Renal cortex interstitium (tissue), 11 donors: ENCODE data around the gene CCNA1. TPM values are rescaled to one million over a fixed set of nuclear protein-coding genes. Genes with fewer than 3 reads are reported as not detected.

Experiments
- DNase-seq, 11 donors: peaks; one replicate each; pipeline ENCODE4 v3.0.0-alpha.2; 2013; ENCODE audit warnings: low read depth in 9 of 11, low spot score in 4 of 11; ENCODE audit errors: extremely low read depth in 1 of 11
- polyA plus RNA-seq, 3 donors: library from polyadenylated mRNA; unstranded; fragments of 120-200 nt; gene quantifications; one replicate each; pipeline ENCODE4 v1.2.1, GENCODE V29; 2013; ENCODE audit not compliant: insufficient read length in 3 of 3

CCNA1 gene
- polyA plus RNA-seq, 3 donors, result 0.88 to 1.2 (median 1.1) TPM

- DNase-seq, result no peak
Measured at GRCh38 chr13:36445891-36446351, 13.6 kb downstream of the CCNA1 start.

GRCh38 chr13:36447501-36447900 is 15.2 kb downstream of the CCNA1 start:
- no peak for DNase-seq

GRCh38 chr13:36450534-36450933 is 18.2 kb downstream of the CCNA1 start:
- DNase-seq, result no peak

GRCh38 chr13:36453516-36453915 is 21.2 kb downstream of the CCNA1 start:
- no peak for DNase-seq

GRCh38 chr13:36454121-36454520 is 21.8 kb downstream of the CCNA1 start:
- no peak for DNase-seq

- DNase-seq, result no peak
Measured at GRCh38 chr13:36454987-36455386, 22.7 kb downstream of the CCNA1 start.

- DNase-seq, result no peak
Measured at GRCh38 chr13:36456577-36456976, 24.3 kb downstream of the CCNA1 start.

- DNase-seq, result no peak
Measured at GRCh38 chr13:36461506-36461905, 29.2 kb downstream of the CCNA1 start.

- DNase-seq, result no peak
Measured at GRCh38 chr13:36475468-36475867, 43.2 kb downstream of the CCNA1 start.

GRCh38 chr13:36476661-36477060 is 44.4 kb downstream of the CCNA1 start:
- no peak for DNase-seq

GRCh38 chr13:36480726-36481427 is 48.6 kb downstream of the CCNA1 start:
- DNase-seq, result no peak

GRCh38 chr13:36490055-36490454 is 57.8 kb downstream of the CCNA1 start:
- no peak for DNase-seq

Other genes with a start within 250 kb of the CCNA1 start
- gene SOHLH2, start 217.9 kb upstream of the CCNA1 start, polyA plus RNA-seq, result 1 to 10 TPM; 2.6 to 3.0 (median 2.9) TPM
- gene CCDC169, start 134.7 kb upstream of the CCNA1 start, polyA plus RNA-seq, result 1 to 10 TPM; 5.5 to 6.9 (median 5.9) TPM
- 10 to 100 TPM; 83.5 to 95.7 (median 92.8) TPM for gene SPART, start 86.1 kb upstream of the CCNA1 start, polyA plus RNA-seq
- gene SERTM1, start 241.5 kb downstream of the CCNA1 start, polyA plus RNA-seq, result under 1 TPM; 0.45 to 0.53 (median 0.50) TPM